Measurements from ENCODE around the gene CDK14.

GRCh38 chr7:91169830-91170191 is 573.7 kb downstream of the CDK14 start:
- TF ChIP-seq CTCF (IDR thresholded peaks at IDR 0.05), result no peak
- TF ChIP-seq EZH2 (IDR thresholded peaks at IDR 0.05; ENCODE audit: borderline replicate concordance, insufficient read depth, low read depth, low read length, poor library complexity, severe bottlenecking), result no peak
